Activated naive CD4-positive, alpha-beta T cell treated with anti-CD3 and anti-CD28 coated beads for 36 hours (primary cell): ENCODE measurements around the gene MAPK4. TPM values are rescaled to one million over a fixed set of nuclear protein-coding genes. Genes with fewer than 3 reads are reported as not detected.
"Not testable (repeated sequence)": the region's sequence is repeated elsewhere in the genome, so short reads cannot be mapped to it uniquely, and the experiment has no call there.

Experiments used
- CTCF ChIA-PET: fragments of 350-600 bp; sonication (Branson Sonifier 250); formaldehyde crosslinking; loops from one replicate; lab custom pipeline; 2021; ENCODE audit warnings: antibody characterized with exemption; lab: Charles Lee
- DNase-seq: peaks from one replicate; pipeline ENCODE4 v3.0.0-alpha.2; 2020
- H3K27ac Mint-ChIP-seq: one replicate; pipeline ENCODE4 v1.8.0; 2021; ENCODE audit warnings: mild to moderate bottlenecking, mixed read lengths
- H3K27me3 Mint-ChIP-seq: one replicate; pipeline ENCODE4 v1.8.0; 2021; ENCODE audit warnings: low read depth, mixed read lengths
- H3K36me3 Mint-ChIP-seq: one replicate; pipeline ENCODE4 v1.8.0; 2021; ENCODE audit warnings: low read depth, mixed read lengths
- H3K4me1 Mint-ChIP-seq: one replicate; pipeline ENCODE4 v1.8.0; 2021; ENCODE audit warnings: low read depth, mixed read lengths
- H3K4me3 Mint-ChIP-seq: one replicate; pipeline ENCODE4 v1.8.0; 2021; ENCODE audit warnings: mild to moderate bottlenecking, moderate library complexity, mixed read lengths
- H3K9me3 Mint-ChIP-seq: one replicate; pipeline ENCODE4 v1.8.0; 2021; ENCODE audit warnings: mixed read lengths
- intact Hi-C: fragments of 100-400 bp; cut with micrococcal nuclease; formaldehyde crosslinking; loops from one replicate; pipeline ENCODE4 v1.15.1; 2023
- total RNA-seq, 2 experiments: library from RNA; stranded (reverse); gene quantifications; one replicate each; pipeline ENCODE4 v1.2.3, GENCODE V29; 2021

Gene MAPK4
- total RNA-seq, 2 experiments from 2014 or later, result not detected

- H3K4me3 Mint-ChIP-seq, result no peak overlapping the region
- no peaks in the 10 kb centered on the region for H3K9me3 Mint-ChIP-seq
- H3K27me3 Mint-ChIP-seq, result peaks cover 19% of the 10 kb centered on the region
- H3K27ac Mint-ChIP-seq, result no peak overlapping the region
- CTCF ChIA-PET, result interaction anchor here (0.6 kb wide), 2 partner anchors 199 to 609 kb away, joined by 3 to 4 read pairs; no protein-coding TSS in a partner anchor
- no peak for DNase-seq
- intact Hi-C loops, result no loop called here
- no peaks in the 10 kb centered on the region for H3K4me1 Mint-ChIP-seq
- H3K36me3 Mint-ChIP-seq, result no peaks in the 10 kb centered on the region
Observed at GRCh38 chr18:50776383-50776782, 216.5 kb downstream of the MAPK4 start.

DNA sequence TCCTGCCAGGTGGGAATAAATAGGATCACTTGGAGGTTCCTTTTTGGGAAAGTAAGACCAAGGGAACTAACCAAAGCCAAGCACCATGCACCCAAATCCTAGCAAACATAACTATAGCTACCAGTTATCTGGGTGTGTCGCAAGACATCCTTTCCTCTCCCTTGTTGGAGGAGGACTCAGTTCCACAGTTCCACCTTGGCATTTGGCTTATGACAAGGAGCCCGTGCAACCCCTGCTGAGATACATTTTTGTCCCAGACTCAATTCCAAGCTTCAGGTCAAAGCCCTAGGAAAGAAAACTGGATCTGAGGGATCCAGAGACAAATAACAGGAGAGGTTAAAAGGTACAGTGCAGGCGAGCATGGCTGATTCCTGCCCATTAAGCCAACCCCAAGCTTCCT, 219.1 kb downstream of the MAPK4 start:
- peaks cover 20% of the 10 kb centered on the region for H3K27me3 Mint-ChIP-seq
- intact Hi-C loops, CTCF ChIA-PET, H3K36me3 Mint-ChIP-seq, H3K4me1 Mint-ChIP-seq, H3K4me3 Mint-ChIP-seq, H3K27ac Mint-ChIP-seq, DNase-seq, H3K9me3 Mint-ChIP-seq: not testable (repeated sequence)

Other genes with a start within 250 kb of the MAPK4 start
- 10 to 100 TPM; 36.1 to 36.3 TPM for gene SKA1, start 185.0 kb upstream of the MAPK4 start, total RNA-seq